ENCODE data around the gene MROH8.

GRCh38 chr20:37123441-37123840, 55.9 kb downstream of the MROH8 start:
- no peak for TF ChIP-seq CTCF (IDR thresholded peaks at IDR 0.05)
- TF ChIP-seq POLR2A (IDR thresholded peaks at IDR 0.05): no peak
- TF ChIP-seq EP300 (IDR thresholded peaks at IDR 0.05): no peak
